COLO829 (cell line): ENCODE measurements around the gene RTN1.

Experiments used
- DNase-seq: peaks from one replicate; pipeline ENCODE4 v3.0.0; 2012; ENCODE audit warnings: low spot score

Gene RTN1

DNA sequence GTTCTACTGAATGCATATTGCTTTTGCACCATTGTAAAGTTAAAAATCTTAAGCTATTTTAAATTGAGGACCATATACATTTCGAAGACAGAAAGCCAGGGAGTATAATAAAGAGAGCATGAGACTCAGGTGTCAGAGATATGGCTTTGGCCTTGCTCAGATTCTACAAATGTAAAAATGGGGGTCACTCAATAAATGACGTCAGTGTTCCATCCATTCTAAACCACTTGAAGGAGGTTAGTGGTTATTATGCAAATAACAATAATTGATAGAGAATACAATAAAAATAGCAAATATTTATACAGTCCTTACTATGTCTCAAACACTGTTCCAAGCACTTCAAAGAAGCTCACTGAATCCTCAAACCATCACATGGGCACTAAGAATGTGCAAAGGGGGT lies 20.1 kb downstream of the RTN1 start:
- no peak for DNase-seq

DNA sequence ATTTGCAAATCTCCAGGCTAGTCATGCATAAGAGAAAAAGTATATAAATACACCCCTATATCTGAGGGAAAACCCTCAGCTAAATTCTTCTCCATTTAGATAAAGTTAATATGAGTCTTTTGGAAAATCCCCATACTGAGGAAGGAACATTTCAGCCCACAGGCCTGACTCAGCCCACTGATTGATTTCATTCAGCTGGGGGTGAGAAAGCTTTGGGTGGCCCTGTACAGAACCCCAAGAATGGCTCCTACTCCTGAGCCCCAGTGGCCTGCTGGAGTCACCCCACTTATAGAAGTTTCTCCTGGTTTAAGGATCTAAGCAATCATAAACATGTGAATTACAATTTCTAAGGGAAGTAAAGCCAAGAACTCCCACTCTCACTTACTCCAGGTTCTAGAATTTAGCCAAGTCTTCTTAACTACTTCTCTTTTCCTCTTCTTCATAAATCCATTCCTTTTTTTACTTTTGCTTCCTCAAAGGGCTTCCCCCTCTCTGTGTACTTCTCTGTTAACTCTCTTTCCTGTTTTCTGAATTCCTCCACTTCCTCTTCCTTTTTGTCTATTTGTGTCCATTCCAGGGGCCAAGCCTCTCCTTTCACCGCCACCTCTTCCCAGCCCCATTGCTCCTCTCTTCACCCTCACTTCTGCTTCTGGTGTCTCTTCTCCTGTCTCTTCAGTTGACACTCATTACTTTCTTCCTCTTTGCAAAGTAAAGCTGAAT lies 21.0 kb downstream of the RTN1 start:
- DNase-seq = no peak

DNA sequence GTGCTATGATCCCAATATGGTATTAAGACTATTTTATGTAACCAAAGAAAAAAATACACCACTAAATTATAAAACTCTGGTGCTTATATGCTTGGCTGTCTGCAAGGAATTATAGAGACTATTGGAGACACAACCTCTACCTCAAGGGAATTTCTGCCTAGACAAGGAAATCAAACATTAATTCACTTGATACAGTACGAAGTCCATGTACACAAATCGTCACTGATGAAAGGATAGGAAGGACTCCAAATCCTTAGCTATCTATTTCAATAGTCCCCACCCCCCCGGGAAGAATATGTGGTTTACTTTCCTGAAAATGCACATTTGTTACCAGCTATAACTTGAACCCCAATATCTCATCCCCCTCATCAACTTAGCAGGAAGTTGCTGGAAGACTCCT lies 21.9 kb downstream of the RTN1 start:
- no peak for DNase-seq

DNA sequence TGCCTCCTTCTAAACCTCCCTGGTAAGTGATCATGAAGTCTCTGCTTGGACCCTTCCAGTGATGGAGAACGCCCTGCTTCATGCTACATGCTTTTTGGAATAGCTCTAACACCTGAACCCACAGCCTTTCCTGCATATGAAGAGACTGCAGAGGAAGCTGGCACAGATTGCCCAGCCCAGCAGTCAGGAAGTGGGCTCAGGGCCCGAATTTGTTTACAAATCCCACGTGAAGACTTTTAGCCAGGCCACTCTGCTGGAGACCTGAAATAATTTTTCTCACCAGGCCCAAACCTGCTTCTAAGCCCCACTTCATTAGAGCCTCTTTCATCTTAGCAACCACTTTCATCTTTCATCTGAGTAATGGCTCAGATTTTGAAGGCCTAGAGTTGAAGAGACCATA lies 22.9 kb downstream of the RTN1 start:
- no peak for DNase-seq

DNA sequence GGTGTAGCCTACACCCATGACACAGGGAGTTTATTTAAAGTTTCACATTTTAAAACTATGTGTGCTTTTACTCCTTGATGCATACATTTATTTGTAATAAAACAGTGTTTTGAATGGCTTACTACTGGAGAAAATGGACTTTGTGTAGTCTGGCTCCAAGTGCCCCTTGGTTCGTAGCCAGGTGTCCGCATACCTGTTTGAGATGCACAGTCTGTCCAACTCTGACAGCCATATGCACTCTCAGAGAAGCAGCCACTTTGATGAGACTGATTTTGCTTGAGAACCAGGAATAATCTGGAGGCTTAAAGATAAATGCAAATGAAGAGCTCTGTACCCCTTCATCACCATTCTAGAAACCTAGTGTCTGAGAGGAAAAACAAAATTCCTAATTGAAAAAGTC lies 24.0 kb downstream of the RTN1 start:
- no peak for DNase-seq

DNA sequence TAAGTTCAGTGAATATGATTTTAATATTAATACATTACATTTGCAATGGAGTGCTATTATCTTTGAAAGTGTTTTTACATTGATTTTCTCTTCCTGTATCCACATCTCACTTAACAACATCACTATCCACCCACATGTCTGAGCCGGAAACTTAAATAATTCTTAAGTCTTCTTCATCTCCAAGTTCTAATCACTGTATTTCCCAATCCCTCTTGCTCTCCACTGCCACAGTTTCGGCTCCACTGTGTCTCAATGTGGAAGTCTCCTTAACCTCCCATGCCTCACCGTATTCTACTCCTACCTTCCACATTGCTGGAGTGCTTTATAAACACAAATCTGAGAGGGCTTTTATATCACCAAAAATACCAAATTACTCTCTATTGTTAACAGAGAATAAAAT lies 25.3 kb downstream of the RTN1 start:
- no peak for DNase-seq

DNA sequence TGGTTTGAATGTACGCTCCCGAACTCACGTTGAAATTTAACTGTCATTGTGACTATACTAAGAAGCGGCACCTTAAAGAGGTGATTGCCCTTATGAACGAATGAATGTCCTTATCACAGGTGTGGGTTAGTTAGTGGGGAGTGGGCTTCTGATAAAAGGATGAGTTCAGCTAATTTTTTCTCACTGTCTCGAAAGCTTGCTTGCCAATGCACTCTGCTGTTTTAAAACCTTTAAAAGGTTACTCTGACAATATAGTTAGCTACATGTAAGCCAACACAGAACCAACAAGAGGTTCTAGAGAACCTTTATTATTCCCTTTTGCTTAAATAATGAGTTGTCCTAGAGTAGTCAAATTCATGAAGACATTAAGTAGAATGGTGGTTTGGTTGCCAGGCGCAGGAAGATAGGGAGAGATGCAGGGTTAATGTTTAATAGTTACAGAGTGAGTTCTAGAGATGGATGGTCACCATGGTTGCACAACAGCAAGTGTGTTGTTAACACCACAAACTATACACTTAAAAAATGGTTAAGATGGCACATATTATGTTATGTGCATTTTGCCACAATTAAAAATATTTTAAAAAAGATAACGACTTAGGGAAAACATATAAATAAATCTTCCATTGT lies 26.3 kb downstream of the RTN1 start:
- DNase-seq = no peak

DNA sequence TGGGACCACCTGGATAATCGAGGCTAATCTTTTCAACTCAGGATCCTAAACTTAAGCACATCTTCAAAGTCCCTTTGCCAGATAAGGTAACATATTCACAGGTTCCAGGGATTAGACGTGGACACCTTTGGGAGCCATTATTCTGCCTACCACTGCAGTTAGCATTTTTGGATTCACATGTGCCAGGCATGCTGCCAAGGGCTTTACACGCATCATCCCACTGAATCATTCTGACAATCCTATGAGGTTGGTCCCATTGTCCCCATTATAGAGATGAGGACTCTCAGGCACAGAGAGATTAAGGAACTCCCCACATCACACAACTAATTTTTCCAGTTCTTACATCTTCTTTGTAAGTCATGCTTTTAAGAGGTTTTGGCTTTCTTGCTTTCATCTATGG lies 34.5 kb downstream of the RTN1 start:
- no peak for DNase-seq

DNA sequence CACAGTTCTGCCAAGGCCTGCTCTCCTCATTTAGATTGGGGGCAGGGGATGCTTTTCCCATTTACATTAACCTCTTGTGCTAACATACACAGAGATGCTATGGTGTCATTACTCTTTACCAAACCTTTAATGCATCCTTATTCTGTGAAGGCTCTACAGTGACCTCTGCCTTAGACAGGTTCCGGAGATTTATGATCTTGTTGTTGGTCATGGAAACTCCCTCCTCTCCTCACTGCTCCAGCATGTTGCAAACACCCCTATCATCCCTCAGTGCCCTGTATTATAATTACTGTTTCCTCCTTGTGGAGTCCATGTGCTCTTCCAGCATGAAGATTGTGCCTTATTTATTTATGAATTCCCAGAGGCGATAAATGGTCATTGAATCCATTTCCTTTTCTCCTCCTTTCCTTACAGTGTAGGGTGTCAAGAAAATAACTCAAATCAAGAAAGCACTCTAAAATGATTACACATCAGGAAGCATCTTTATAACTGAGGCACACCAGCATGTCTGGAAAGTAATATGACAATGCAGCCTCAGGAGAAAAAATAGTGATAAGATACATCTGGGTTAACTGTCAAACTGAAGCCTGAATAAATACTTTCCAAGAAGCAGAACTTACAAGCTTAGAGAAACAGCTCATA lies 37.8 kb downstream of the RTN1 start:
- no peak for DNase-seq

DNA sequence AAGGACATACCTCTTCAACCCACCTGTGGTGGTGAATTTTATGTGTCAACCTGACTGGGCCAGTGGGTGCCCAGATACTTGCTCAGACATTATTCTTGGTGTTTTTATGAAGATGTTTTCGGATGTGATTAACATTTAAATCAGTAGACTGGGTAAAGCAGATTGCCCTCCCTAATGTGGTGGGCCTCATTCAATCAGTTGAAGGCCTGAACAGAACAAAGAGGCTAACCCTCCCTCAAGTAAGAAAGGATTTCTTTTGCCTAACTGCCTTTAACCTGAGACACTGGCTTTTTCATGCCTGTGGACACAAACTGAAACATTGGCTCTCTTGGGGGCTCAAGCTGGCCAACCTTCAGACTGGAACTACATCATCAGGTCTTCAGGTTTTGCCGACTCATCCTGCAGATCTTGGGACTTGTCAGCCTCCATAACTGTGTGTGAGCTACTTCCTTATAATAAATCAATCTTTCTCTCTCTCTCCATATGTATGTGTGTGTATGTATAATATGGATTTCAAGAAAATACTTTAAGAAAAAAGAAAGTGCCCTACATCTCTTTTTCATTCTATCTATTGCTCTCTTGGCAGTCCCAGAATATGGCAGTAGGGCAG lies 39.4 kb downstream of the RTN1 start:
- DNase-seq = no peak

DNA sequence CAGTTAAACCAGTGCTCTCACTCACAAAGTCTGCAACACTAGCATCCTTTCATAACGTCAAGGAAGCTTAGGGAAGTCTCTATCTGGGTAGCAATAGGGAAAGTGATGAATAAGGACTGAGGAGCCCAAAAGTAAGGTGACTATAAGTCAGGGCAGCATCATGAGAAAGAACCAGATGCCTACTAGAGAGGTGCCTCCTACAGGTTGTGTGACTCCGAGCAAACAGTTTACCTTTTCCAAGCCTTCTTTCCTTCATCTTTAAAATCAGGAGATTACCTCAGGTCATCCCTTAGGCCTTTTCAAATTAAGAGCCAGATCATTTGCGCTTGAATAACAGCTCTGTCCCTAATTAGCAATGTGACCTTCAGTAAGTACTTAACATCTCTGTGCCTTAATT lies 40.2 kb downstream of the RTN1 start:
- no peak for DNase-seq

DNA sequence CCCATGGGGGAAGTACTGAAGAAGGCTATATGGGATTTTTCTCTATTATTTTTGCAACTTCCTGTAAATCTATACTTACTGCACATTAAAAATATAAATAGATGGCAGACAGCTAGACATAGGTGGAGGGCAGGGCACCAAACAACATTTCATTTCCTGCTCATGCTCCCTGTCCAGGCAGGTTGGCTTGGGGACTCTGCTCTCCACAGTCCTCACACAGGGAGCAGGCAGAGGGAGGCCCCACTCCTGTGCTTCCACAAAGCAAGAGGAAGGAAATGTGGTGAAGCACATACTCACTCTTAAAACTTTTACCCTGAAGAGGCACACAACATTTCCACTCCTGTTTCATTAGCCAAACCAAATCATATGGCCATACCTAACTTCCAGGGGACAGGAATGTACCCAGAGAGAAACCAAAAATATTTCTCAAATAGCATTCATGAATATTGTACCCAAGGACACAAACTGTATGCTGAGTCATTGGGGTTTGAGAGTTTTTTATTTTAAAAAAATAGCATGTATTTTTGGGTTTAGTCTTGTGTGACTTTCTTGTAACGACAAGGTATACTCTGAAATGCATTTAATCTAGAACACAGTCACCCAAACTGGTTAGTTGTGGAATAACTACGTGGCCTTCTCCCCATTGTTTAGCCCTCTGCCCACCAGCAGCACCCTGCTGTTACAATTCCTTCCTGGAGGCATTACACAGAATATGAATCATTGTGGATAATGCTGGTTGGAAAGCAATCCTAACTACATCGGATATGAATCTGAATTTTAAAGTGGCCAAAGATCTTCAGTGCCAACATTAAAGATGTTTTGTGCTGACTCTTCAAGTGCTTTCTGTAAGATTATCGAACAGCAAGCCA lies 40.9 kb downstream of the RTN1 start:
- DNase-seq = no peak

DNA sequence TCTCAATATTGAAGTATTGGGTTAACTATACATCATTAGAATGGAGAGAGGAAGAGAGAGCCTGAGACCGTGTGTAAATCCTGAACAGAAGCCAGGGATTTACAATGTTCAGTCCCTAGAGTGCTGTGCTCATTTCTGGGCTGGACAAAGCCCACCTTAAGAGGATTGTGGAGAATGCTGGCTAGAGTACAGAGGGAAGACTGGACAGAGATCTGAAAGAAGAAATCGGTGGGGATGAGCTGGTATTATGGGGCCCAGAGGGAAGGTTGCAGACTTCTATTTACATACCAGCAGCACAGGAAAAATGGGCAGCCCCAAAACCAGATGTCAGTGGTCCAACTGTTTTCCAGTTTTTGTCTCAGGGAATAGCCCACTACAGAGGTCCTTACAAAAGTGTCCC lies 42.3 kb downstream of the RTN1 start:
- DNase-seq = no peak

DNA sequence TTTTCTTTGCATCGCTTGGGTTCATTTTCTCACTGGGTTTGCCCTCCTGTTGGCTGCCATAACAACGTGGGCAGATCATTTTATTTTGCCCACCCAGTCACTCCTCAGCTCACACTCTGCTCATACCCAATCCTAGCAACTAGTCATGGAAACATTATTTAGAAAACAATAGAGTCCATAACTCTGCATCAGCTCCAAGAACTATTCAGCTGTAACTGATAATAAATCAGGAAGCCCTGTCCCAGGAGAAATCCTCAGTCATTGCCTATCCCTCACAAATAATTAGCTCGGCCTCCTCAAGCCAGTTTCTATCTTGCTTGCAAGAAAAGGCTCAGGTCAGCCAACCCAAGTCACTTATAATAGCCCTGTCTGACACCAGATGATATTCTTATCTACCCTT lies 43.2 kb downstream of the RTN1 start:
- no peak for DNase-seq

DNA sequence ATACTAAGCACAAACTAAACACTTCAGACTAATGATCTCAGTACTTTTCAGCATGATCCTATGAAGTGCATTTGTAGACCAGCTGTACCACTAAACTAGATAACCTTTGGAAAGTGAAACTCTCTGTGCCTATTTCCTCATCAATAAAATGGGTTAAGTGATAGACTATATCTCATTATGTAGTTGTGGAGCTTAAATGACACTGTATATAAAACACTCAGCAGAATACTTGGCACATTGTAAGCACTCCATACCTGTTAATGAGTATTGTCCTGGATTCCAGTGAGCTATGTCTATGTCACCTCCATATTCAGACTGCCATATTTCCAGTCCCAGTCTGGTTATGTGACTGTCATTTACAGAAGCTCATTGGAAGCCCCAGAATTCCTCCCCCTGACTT lies 44.4 kb downstream of the RTN1 start:
- no peak for DNase-seq

DNA sequence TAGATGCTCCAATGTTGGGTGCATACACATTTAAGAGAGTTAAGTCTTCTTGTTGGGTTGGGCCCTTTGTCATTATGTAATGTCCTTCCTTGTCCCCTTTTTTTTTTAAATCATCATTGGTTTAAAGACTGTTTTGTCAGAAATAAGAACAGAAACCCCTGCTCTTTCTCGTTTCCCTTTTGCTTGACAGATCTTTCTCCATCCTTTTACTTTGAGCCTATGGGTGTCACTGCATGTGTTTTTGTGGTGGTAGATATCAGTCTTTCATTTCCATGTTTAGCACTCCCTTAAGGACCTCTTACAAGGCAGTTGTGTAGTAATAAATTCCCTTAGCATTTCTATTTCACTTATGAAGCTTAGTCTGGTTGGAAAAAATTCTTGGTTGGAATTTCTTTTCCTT lies 47.4 kb downstream of the RTN1 start:
- DNase-seq = no peak

DNA sequence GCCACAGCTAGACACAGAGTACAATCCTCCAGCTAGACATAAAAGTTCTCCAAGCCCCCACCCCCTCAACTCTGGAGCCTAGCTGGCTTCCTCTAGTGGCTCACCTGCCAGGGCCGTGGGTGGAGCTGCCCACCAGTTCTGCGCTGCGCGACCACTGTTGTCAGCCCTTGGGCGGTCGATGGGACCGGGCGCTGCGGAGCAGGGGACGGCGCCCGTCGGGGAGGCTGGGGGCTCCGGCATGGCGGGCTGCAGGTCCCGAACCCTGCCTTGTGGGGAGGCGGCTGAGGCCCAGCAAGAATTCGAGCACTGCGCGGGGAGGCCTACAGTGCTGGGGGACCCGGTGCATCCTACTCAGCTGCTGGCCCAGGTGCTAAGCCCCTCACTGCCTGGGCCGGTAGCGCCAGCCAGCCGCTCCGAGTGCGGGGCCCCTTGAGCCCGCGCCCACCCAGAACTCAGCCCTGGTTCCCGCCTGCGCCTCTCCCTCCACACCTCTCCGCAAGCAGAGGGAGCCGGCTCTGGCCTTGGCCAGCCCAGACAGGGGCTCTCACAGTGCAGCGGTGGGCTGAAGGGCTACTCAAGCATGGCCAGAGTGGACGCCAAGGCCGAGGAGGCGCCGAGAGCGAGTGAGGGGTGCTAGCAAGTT lies 51.0 kb downstream of the RTN1 start:
- no peak for DNase-seq

DNA sequence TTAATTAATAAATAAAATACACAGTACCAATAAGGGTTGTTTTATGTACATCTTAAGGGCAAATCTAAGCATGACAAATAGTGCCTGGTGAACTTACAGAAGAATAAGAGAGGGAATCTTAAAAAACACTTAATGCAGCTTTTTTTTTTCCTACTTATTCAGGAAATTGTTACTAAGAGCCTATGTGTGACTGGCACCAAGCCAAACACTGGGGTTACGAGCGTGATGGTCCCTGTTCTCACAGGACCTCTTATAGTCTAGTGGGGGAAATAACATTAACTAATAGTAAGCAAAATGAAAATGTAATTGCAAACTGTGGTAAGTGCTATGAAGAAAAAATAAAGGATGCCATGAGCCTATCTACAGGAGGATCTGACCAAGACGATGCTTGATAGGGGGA lies 53.6 kb downstream of the RTN1 start:
- DNase-seq = no peak

DNA sequence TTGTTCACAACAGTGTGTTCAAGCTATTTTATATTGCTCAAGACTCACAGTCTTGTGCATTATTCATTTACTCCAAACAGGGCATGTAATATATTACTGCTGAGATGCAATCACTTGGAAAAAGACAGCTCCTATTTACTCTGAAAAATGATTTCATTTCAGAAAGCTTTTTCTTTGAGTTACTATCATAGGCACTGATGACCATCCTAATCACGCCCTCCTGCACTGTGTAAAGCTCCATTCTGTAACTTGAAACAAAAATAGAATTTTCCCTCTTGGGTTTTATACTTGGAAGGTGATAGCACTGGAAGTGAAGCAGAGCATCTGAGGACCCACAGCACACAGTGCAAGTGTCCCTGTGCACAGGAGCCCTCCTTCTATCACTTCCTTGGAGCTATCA lies 55.6 kb downstream of the RTN1 start:
- DNase-seq = no peak

DNA sequence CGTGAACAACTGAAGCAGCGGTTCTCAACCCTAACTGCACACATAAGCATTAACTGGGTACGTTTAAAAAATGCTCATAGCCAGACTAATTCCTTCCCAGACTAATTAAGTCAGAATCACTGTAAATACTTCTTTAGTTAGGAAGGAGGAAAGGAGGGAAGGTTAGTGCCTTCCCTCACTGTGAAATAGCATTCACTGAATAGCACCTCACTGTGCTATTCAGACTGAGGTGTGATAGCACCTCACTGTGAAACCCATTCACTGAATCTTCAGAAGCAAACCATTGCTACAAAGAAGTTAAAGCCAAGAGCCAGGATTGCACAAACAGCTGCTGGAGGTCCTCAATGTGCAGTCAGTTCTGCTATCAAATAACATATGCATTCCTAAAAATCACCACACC lies 58.8 kb downstream of the RTN1 start:
- no peak for DNase-seq

DNA sequence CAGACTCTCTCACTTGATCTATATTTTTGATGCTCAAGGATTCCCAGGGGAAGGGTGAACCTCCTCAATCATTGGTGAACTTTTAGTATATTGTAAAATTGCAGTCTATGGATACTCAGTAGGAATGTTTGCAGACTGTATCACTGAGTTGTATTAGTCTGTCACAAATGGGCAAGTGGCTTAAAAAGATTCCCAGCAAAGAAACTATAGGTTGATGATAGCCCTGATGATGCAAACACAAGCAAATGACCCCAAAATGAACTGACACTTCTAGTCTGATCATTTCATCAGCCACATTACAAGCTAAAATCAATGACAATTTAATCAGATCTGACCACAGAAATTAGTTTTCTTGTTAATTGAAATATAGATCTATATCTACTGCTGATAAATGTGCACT lies 59.5 kb downstream of the RTN1 start:
- no peak for DNase-seq

DNA sequence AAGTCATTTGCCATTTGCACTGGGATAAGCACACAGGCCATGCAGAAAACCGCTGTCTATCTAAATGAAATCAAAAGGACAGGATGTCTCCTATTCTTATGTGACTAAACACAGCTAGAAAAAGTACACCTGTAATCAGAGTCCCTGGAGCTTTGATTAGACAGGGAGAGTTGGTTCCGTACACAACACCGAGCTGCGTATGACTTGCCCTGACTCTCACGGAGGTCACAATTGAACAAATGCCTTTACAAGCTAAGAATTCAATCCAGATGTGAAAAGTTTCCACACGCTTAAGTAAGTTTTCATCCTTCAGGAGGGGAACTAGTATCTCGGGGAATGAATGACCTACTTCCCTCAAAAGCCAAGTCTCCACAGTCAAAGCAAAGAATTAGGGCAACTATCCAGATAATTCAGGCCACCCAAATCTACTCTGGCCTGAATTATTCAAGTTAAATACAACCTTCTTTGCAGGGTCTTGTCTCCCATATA lies 67.5 kb downstream of the RTN1 start:
- no peak for DNase-seq
